HFF-Myc (cell line): ENCODE data around the gene RABIF.
"Not testable (repeated sequence)": the region's sequence is repeated elsewhere in the genome, so short reads cannot be mapped to it uniquely, and the experiment has no call there.

ENCODE experiments used
- DNase-seq: peaks from one replicate; pipeline ENCODE4 v3.0.0-alpha.2; 2011; ENCODE audit warnings: low read depth; ENCODE audit errors: extremely low read depth
- H3K4me3 ChIP-seq: replicated peaks from 2 replicates; pipeline ENCODE4 v1.5.1; 2011; ENCODE audit warnings: low read depth, mild to moderate bottlenecking, control low read depth, low read length
- CTCF ChIP-seq: IDR thresholded peaks from 2 replicates; pipeline ENCODE4 v1.5.1; 2012; ENCODE audit warnings: mild to moderate bottlenecking, low read depth, low read length, control low read depth; ENCODE audit errors: missing control alignments

Gene RABIF

GRCh38 chr1:202926581-202927491, 37.9 kb upstream of the RABIF start, which contains the start of gene KLHL12:
KLHL12 (minus strand) TSS chr1:202927234; CDS start chr1:202925162, 2,072 bp downstream.
- DNase-seq: peak; percentile 87
- TF ChIP-seq CTCF: peak; percentile 57
- H3K4me3 ChIP-seq: peak within 1 kb of the TSS; percentile 59

GRCh38 chr1:202923533-202923932, 34.6 kb upstream of the RABIF start:
- no peak overlapping the region for H3K4me3 ChIP-seq
- no peak for TF ChIP-seq CTCF
- no peak for DNase-seq

GRCh38 chr1:202919615-202920014, 30.7 kb upstream of the RABIF start:
- DNase-seq: no peak

GRCh38 chr1:202915146-202915545, 26.2 kb upstream of the RABIF start:
- no peak for TF ChIP-seq CTCF
- DNase-seq: no peak

More at GRCh38 chr1:202919615-202920014, 30.7 kb upstream of the RABIF start:
- TF ChIP-seq CTCF: no peak
- H3K4me3 ChIP-seq: no peak overlapping the region

GRCh38 chr1:202912476-202912875, 23.5 kb upstream of the RABIF start:
- H3K4me3 ChIP-seq, DNase-seq: not testable (repeated sequence)

More at GRCh38 chr1:202915146-202915545, 26.2 kb upstream of the RABIF start:
- H3K4me3 ChIP-seq: no peak overlapping the region

- no peak for DNase-seq
- TF ChIP-seq CTCF: no peak
- H3K4me3 ChIP-seq: no peak overlapping the region
These were observed 20.5 kb upstream of the RABIF start for GRCh38 chr1:202909494-202909893.

- TF ChIP-seq CTCF: no peak
- DNase-seq: no peak
- H3K4me3 ChIP-seq: no peak overlapping the region
These were observed 20.0 kb upstream of the RABIF start for GRCh38 chr1:202908998-202909397.
